GM23248 (cell line): ENCODE data around the gene DYNC1H1.

Source experiments
- EZH2 ChIP-seq: fragments of 200-600 bp; sonication (generic); IDR thresholded peaks from 2 replicates; pipeline ENCODE4 v1.6.1; 2018; ENCODE audit warnings: antibody characterized with exemption, mild to moderate bottlenecking; ENCODE audit not compliant: insufficient read depth, poor library complexity, severe bottlenecking
- EZH2phosphoT487 ChIP-seq: fragments of 200-600 bp; sonication (generic); IDR thresholded peaks from 2 replicates; pipeline ENCODE4 v1.6.1; 2018; ENCODE audit warnings: antibody characterized with exemption, moderate library complexity, mild to moderate bottlenecking, low read depth; ENCODE audit not compliant: insufficient read depth

DNA sequence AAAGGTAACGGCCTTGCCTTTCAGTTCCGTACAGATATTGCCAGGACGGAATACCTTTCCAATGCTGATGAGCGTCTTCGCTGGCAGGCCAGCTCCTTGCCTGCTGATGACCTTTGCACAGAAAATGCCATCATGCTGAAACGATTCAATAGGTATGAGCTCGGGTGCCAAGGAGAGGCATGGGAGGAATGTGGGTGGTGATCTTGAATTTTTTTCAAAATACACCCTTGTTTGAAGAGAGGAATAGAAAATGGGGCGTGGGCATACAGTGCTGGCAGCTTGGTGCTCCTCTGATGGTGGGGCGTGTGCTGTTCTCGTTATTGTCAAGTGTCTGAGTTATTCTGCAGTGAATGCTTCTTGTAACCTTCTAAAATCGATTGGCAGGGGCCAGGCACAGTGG is 69.9 kb downstream of the DYNC1H1 start:
- TF ChIP-seq EZH2, result no peak
- no peak for TF ChIP-seq EZH2phosphoT487
